Left ventricle myocardium inferior (tissue), 1 donor: ENCODE results near the gene ZSWIM9. TPM values are rescaled to one million over a fixed set of nuclear protein-coding genes. Genes with fewer than 3 reads are reported as not detected.
"Not testable (repeated sequence)": the region's sequence is repeated elsewhere in the genome, so short reads cannot be mapped to it uniquely, and the experiment has no call there.

Experiments used
- DNase-seq: peaks from one replicate; pipeline ENCODE4 v3.0.0-alpha.2; 2020
- H3K27ac ChIP-seq: fragments of 200-600 bp; replicated peaks from 2 replicates; pipeline ENCODE4 v1.8.0; 2021
- H3K27me3 ChIP-seq: fragments of 200-600 bp; 2 replicates; pipeline ENCODE4 v1.8.0; 2021; ENCODE audit warnings: low read depth
- H3K36me3 ChIP-seq: fragments of 200-600 bp; 2 replicates; pipeline ENCODE4 v1.8.0; 2021
- H3K4me1 ChIP-seq: fragments of 200-600 bp; 2 replicates; pipeline ENCODE4 v1.8.0; 2021
- H3K4me3 ChIP-seq: fragments of 200-600 bp; 2 replicates; pipeline ENCODE4 v1.8.0; 2021; ENCODE audit warnings: mild to moderate bottlenecking, moderate library complexity
- H3K9me3 ChIP-seq: fragments of 200-600 bp; replicated peaks from 2 replicates; pipeline ENCODE4 v1.8.0; 2021
- intact Hi-C: fragments of 100-400 bp; cut with micrococcal nuclease; formaldehyde crosslinking; loops from one replicate; pipeline ENCODE4 v1.11.0; 2022
- total RNA-seq: library from RNA; stranded (reverse); fragmentation: NEBNext Ultra II Directional; extraction: Animal tissue kit (Norgen Biotek cat#: 25700); gene quantifications from one replicate; pipeline ENCODE4 v1.2.1, GENCODE V29; 2021
- TF ChIP-seq, protein P1 (sequence below): fragments of 200-600 bp; IDR thresholded peaks from 2 replicates; pipeline ENCODE4 v1.8.0; 2021; ENCODE audit warnings: antibody characterized with exemption, mild to moderate bottlenecking, borderline replicate concordance
- donor health status: DM: no; HTN: yes; CAD: no; lungs with severe emphysema.

Gene ZSWIM9
- total RNA-seq, 1 donor from 2014 or later, result 7.6 TPM

GRCh38 chr19:48216933-48217332 lies 46.5 kb downstream of the ZSWIM9 start:
- H3K36me3 ChIP-seq, result peaks cover 72% of the 10 kb centered on the region
- H3K27ac ChIP-seq, result no peak overlapping the region
- H3K27me3 ChIP-seq, result no peaks in the 10 kb centered on the region
- no peaks in the 10 kb centered on the region for H3K9me3 ChIP-seq
- no peaks in the 10 kb centered on the region for H3K4me1 ChIP-seq
- no peak overlapping the region for H3K4me3 ChIP-seq
- TF ChIP-seq, protein P1, sequence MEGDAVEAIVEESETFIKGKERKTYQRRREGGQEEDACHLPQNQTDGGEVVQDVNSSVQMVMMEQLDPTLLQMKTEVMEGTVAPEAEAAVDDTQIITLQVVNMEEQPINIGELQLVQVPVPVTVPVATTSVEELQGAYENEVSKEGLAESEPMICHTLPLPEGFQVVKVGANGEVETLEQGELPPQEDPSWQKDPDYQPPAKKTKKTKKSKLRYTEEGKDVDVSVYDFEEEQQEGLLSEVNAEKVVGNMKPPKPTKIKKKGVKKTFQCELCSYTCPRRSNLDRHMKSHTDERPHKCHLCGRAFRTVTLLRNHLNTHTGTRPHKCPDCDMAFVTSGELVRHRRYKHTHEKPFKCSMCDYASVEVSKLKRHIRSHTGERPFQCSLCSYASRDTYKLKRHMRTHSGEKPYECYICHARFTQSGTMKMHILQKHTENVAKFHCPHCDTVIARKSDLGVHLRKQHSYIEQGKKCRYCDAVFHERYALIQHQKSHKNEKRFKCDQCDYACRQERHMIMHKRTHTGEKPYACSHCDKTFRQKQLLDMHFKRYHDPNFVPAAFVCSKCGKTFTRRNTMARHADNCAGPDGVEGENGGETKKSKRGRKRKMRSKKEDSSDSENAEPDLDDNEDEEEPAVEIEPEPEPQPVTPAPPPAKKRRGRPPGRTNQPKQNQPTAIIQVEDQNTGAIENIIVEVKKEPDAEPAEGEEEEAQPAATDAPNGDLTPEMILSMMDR, result no peak
- DNase-seq, result no peak
- intact Hi-C loops, result no loop called here

DNA sequence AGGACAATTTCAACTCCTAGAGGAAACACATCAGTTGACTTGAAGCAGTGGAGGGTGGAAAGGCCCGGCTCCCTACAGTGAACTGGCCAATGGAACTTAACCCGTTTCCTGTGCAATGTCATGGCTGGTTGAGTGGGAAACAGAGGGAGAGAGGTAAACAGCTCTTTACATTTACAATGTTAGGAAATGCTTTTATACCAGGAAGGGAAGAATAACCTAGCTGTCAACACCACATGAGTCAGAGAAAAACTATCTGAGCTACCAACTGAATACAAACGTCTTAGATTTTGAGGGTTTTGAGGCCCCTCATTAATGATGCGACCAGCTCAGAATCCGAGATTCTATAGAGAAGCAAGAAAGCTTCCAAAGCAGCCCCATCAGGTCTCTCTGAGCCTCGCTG lies 48.5 kb downstream of the ZSWIM9 start:
- intact Hi-C loops, result no loop called here
- H3K4me3 ChIP-seq, result no peak overlapping the region
- H3K27ac ChIP-seq, result no peak overlapping the region
- no peaks in the 10 kb centered on the region for H3K27me3 ChIP-seq
- peaks cover 79% of the 10 kb centered on the region for H3K36me3 ChIP-seq
- TF ChIP-seq, protein P1, result no peak
- DNase-seq, result no peak
- no peaks in the 10 kb centered on the region for H3K4me1 ChIP-seq
- no peaks in the 10 kb centered on the region for H3K9me3 ChIP-seq

DNA sequence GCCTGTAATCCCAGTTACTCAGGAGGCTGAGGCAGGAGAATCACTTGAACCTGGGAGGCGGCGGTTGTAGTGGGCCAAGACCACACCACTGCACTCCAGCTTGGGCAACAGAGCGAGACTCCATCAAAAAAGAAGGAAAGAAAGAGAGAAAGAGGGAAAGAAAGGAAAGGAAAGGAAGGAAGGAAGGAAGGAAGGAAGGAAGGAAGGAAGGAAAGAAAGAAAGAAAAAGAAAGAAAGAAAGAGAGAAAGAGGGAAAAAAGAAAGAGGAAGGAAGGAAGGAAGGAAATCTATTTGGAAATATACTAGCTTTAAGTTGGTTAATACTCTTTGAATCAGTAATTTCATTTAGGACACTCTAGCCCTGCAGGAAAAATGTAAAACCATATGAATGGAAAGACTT lies 50.3 kb downstream of the ZSWIM9 start:
- peaks cover 78% of the 10 kb centered on the region for H3K36me3 ChIP-seq

GRCh38 chr19:48221628-48222027 lies 51.1 kb downstream of the ZSWIM9 start:
- Histone ChIP-seq H3K27ac (no peak overlapping the region), H3K36me3 (peaks cover 83% of the 10 kb centered on the region), H3K4me1 (no peaks in the 10 kb centered on the region), H3K27me3 (no peaks in the 10 kb centered on the region), H3K9me3 (no peaks in the 10 kb centered on the region), H3K4me3 (no peak overlapping the region)
- intact Hi-C loops, result no loop called here
- no peak for DNase-seq
- TF ChIP-seq, protein P1, result no peak

More for the DNA sequence above, 50.3 kb downstream of the ZSWIM9 start:
- H3K27ac ChIP-seq, DNase-seq, H3K4me3 ChIP-seq, intact Hi-C loops, H3K27me3 ChIP-seq, H3K9me3 ChIP-seq, H3K4me1 ChIP-seq: not testable (repeated sequence)

DNA sequence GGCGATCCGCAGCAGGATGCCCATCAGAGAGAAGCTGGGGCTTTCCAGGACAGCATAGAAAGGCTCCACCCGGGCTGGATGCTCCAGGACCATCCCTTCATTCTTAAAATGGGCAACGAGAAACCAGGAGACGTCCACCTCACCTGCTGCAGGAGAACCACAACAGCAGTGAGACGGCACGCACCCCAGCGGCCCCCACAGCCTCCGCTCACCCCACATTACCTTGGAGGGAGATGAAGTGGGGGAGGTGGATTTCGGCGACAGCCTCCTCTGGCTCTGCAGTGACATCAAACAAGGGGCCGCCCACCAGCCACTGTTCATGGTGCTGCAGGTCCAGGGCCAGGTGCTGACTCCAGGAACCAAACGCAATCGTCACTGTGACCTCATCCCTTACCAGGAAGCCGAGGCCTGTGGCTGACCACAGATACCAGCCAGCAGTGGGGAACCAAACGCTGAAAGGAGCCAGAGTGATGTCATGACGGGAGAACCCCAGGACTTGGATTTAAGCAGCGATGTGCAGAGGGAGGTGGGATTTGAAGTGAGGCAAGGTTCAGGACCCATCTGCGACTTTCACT lies 60.2 kb downstream of the ZSWIM9 start:
- DNase-seq, result no peak
- intact Hi-C loops, result no loop called here
- no peaks in the 10 kb centered on the region for H3K27me3 ChIP-seq
- no peaks in the 10 kb centered on the region for H3K9me3 ChIP-seq
- TF ChIP-seq, protein P1, result no peak
- no peak overlapping the region for H3K27ac ChIP-seq
- no peaks in the 10 kb centered on the region for H3K4me1 ChIP-seq
- no peak overlapping the region for H3K4me3 ChIP-seq
- H3K36me3 ChIP-seq, result peaks cover 96% of the 10 kb centered on the region

DNA sequence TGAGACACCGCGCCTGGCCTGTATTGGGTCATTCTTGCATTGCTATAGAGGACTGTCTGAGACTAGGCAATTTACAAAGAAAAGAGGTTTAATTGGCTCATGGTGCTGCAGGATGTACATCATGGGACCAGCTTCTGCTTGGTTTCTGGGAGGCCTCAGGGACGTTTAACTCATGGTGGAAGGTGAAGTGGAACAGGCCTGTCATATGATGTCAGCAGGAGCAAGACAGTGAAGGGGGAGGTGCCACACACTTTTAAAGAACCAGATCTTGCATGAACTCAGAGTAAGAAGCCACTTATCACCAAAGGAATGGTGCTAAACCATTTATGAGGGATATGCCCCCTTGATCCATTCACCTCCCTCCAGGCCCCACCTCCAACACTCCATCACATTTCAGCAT lies 66.6 kb downstream of the ZSWIM9 start:
- H3K36me3 ChIP-seq, result peaks cover 78% of the 10 kb centered on the region
- no peaks in the 10 kb centered on the region for H3K27me3 ChIP-seq
- H3K27ac ChIP-seq, result no peak overlapping the region
- no peak for DNase-seq
- H3K9me3 ChIP-seq, result no peaks in the 10 kb centered on the region
- intact Hi-C loops, result no loop called here
- no peaks in the 10 kb centered on the region for H3K4me1 ChIP-seq
- H3K4me3 ChIP-seq, result no peak overlapping the region
- TF ChIP-seq, protein P1, result no peak
